ENCODE results near the gene INAFM2.

INAFM2 gene

GRCh38 chr15:40340740-40341400 lies 17.4 kb downstream of the INAFM2 start, which contains the start of gene CCDC9B (continued):
- TF ChIP-seq CREB5 (CRISPR knock-in tag; IDR thresholded peaks at IDR 0.05; ENCODE audit: low read depth) (no peak), CSRNP3 (CRISPR knock-in tag; IDR thresholded peaks at IDR 0.05) (no peak), ZNF8 (CRISPR knock-in tag; IDR thresholded peaks at IDR 0.05) (no peak), ZFP3 (CRISPR knock-in tag; IDR thresholded peaks at IDR 0.05) (no peak), RARB (CRISPR knock-in tag; IDR thresholded peaks at IDR 0.05) (no peak), GLIS3 (CRISPR knock-in tag; IDR thresholded peaks at IDR 0.05) (no peak)
- TF ChIP-seq, protein P1, sequence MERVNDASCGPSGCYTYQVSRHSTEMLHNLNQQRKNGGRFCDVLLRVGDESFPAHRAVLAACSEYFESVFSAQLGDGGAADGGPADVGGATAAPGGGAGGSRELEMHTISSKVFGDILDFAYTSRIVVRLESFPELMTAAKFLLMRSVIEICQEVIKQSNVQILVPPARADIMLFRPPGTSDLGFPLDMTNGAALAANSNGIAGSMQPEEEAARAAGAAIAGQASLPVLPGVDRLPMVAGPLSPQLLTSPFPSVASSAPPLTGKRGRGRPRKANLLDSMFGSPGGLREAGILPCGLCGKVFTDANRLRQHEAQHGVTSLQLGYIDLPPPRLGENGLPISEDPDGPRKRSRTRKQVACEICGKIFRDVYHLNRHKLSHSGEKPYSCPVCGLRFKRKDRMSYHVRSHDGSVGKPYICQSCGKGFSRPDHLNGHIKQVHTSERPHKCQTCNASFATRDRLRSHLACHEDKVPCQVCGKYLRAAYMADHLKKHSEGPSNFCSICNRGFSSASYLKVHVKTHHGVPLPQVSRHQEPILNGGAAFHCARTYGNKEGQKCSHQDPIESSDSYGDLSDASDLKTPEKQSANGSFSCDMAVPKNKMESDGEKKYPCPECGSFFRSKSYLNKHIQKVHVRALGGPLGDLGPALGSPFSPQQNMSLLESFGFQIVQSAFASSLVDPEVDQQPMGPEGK (CRISPR knock-in tag; IDR thresholded peaks at IDR 0.05; ENCODE audit: borderline replicate concordance), result no peak

DNA sequence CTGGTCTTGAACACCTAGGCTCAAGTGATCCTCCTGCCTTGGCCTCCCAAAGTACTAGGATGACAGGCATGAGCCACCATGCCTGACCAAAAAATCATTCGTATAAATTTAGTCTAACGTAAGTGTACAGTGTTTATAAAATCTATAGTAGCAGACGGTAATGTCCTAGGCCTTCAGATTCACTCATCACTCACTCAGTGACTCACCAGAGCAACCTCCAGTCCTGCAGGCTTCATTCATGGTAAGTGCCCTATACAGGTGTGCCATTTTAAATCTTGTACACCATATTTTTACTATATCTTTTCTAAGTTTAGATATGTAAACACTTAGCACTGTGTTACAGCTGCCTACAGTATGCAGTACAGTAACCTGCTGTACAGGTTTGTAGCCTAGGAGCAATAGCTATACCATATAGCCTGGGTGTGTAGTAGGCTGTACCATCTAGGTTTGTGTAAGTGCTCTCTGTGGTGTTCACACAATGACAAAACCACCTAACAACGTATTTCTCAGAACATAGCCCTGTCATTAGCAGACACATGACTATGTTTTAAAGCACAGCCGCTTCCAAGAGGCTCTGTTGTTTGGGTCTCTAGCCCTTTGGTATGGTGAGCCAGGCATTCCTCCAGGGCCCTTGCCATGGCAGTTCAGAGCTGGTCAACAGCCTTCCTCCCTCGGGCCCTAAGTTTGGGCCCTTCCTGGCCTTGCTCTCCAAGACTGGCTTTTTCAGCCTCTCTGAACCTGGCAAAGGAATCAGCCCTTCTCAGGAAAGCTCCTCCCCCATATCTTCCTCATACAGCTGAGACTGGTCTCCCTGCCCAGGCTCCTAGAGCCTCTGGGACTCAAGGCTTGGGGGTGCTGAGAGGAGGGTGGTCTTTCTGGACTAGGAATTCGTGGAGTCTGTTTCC lies 19.2 kb downstream of the INAFM2 start:
- no peak for TF ChIP-seq ZC3H10 (CRISPR knock-in tag; IDR thresholded peaks at IDR 0.05)
- TF ChIP-seq, protein P2, sequence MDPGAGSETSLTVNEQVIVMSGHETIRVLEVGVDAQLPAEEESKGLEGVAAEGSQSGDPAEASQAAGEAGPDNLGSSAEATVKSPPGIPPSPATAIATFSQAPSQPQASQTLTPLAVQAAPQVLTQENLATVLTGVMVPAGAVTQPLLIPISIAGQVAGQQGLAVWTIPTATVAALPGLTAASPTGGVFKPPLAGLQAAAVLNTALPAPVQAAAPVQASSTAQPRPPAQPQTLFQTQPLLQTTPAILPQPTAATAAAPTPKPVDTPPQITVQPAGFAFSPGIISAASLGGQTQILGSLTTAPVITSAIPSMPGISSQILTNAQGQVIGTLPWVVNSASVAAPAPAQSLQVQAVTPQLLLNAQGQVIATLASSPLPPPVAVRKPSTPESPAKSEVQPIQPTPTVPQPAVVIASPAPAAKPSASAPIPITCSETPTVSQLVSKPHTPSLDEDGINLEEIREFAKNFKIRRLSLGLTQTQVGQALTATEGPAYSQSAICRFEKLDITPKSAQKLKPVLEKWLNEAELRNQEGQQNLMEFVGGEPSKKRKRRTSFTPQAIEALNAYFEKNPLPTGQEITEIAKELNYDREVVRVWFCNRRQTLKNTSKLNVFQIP (CRISPR knock-in tag; IDR thresholded peaks at IDR 0.05; ENCODE audit: borderline replicate concordance, low read depth), result no peak
- no peak for TF ChIP-seq ZNF70 (CRISPR knock-in tag; IDR thresholded peaks at IDR 0.05)
- TF ChIP-seq ZFP30 (CRISPR knock-in tag; IDR thresholded peaks at IDR 0.05), result no peak
- no peak for TF ChIP-seq TOX (CRISPR knock-in tag; IDR thresholded peaks at IDR 0.05; ENCODE audit: borderline replicate concordance)
- no peak for TF ChIP-seq SNAI2 (CRISPR knock-in tag; IDR thresholded peaks at IDR 0.05)
- no peak for TF ChIP-seq RARB (CRISPR knock-in tag; IDR thresholded peaks at IDR 0.05)
- TF ChIP-seq CSRNP3 (CRISPR knock-in tag; IDR thresholded peaks at IDR 0.05), result no peak
- no peak for TF ChIP-seq ESRRG (CRISPR knock-in tag; IDR thresholded peaks at IDR 0.05)
- TF ChIP-seq CREB5 (CRISPR knock-in tag; IDR thresholded peaks at IDR 0.05; ENCODE audit: low read depth), result no peak
- TF ChIP-seq TCF4 (CRISPR knock-in tag; IDR thresholded peaks at IDR 0.05; ENCODE audit: borderline replicate concordance), result no peak
- no peak for ATAC-seq

- TF ChIP-seq ZFP30 (CRISPR knock-in tag; IDR thresholded peaks at IDR 0.05) (no peak), CREB5 (CRISPR knock-in tag; IDR thresholded peaks at IDR 0.05; ENCODE audit: low read depth) (no peak), ZNF8 (CRISPR knock-in tag; IDR thresholded peaks at IDR 0.05) (no peak)
- peak; percentile 61 for ATAC-seq
These were observed 20.0 kb downstream of the INAFM2 start for GRCh38 chr15:40343512-40343911.
